Measurements from ENCODE around the gene TMEM50B.

DNA sequence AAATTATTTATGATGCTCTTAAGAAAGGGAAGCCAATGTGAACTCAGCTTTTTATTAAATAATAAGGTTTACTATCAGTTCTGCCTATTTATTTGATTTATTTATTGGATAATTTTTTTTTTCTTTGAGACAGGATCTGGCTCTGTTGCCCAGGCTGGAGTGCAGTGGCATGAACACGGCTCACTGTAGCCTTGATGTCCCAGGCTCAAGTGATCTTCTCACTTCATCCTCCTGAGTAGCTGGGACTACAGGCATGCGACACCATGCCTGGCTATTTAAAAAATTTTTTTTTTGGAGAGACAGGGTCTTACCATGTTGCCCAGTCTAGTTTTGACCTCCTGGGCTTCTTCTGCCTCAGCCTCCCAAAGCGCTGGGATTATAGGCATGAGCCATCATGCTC, 32.7 kb upstream of the TMEM50B start:
- TF ChIP-seq, protein P1, sequence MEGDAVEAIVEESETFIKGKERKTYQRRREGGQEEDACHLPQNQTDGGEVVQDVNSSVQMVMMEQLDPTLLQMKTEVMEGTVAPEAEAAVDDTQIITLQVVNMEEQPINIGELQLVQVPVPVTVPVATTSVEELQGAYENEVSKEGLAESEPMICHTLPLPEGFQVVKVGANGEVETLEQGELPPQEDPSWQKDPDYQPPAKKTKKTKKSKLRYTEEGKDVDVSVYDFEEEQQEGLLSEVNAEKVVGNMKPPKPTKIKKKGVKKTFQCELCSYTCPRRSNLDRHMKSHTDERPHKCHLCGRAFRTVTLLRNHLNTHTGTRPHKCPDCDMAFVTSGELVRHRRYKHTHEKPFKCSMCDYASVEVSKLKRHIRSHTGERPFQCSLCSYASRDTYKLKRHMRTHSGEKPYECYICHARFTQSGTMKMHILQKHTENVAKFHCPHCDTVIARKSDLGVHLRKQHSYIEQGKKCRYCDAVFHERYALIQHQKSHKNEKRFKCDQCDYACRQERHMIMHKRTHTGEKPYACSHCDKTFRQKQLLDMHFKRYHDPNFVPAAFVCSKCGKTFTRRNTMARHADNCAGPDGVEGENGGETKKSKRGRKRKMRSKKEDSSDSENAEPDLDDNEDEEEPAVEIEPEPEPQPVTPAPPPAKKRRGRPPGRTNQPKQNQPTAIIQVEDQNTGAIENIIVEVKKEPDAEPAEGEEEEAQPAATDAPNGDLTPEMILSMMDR (IDR thresholded peaks at IDR 0.05) = no peak
- no peak for TF ChIP-seq POLR2A (IDR thresholded peaks at IDR 0.05)
